ENCODE data around the gene DPP8. TPM values are rescaled to one million over a fixed set of nuclear protein-coding genes. Genes with fewer than 3 reads are reported as not detected.
"Not testable (repeated sequence)": the region's sequence is repeated elsewhere in the genome, so short reads cannot be mapped to it uniquely, and the experiment has no call there.

DPP8 gene
- total RNA-seq, 1 donor from 2014 or later, result 30.8 TPM

- DNase-seq (ENCODE audit: low read depth), result peak; percentile 16
- no peak overlapping the region for H3K4me3 ChIP-seq (ENCODE audit: low read depth, low read length)
- TF ChIP-seq CTCF (IDR thresholded peaks at IDR 0.05; ENCODE audit: insufficient read depth, low read length, poor library complexity, severe bottlenecking), result no peak
- H3K27me3 ChIP-seq (ENCODE audit: control insufficient read depth, insufficient read depth, low read length), result no peaks in the 10 kb centered on the region
- no peaks in the 10 kb centered on the region for H3K36me3 ChIP-seq (ENCODE audit: control insufficient read depth, insufficient read depth, low read length)
These were observed 56.6 kb downstream of the DPP8 start for GRCh38 chr15:65460741-65461347.

GRCh38 chr15:65455256-65455655 is 62.2 kb downstream of the DPP8 start:
- DNase-seq (ENCODE audit: low read depth); H3K4me3 ChIP-seq (ENCODE audit: low read depth, low read length); H3K27me3 ChIP-seq (ENCODE audit: control insufficient read depth, insufficient read depth, low read length); H3K36me3 ChIP-seq (ENCODE audit: control insufficient read depth, insufficient read depth, low read length): not testable (repeated sequence)

GRCh38 chr15:65451989-65452388 is 65.5 kb downstream of the DPP8 start:
- no peak for TF ChIP-seq CTCF (IDR thresholded peaks at IDR 0.05; ENCODE audit: insufficient read depth, low read length, poor library complexity, severe bottlenecking)
- no peaks in the 10 kb centered on the region for H3K27me3 ChIP-seq (ENCODE audit: control insufficient read depth, insufficient read depth, low read length)
- no peak overlapping the region for H3K4me3 ChIP-seq (ENCODE audit: low read depth, low read length)
- no peak for DNase-seq (ENCODE audit: low read depth)
- no peaks in the 10 kb centered on the region for H3K36me3 ChIP-seq (ENCODE audit: control insufficient read depth, insufficient read depth, low read length)

GRCh38 chr15:65450556-65450955 is 66.9 kb downstream of the DPP8 start:
- Histone ChIP-seq H3K4me3 (ENCODE audit: low read depth, low read length) (no peak overlapping the region), H3K36me3 (ENCODE audit: control insufficient read depth, insufficient read depth, low read length) (no peaks in the 10 kb centered on the region)

GRCh38 chr15:65447145-65447544 is 70.3 kb downstream of the DPP8 start:
- no peak for DNase-seq (ENCODE audit: low read depth)
- H3K36me3 ChIP-seq (ENCODE audit: control insufficient read depth, insufficient read depth, low read length), result no peaks in the 10 kb centered on the region
- no peak overlapping the region for H3K4me3 ChIP-seq (ENCODE audit: low read depth, low read length)
- TF ChIP-seq CTCF (IDR thresholded peaks at IDR 0.05; ENCODE audit: insufficient read depth, low read length, poor library complexity, severe bottlenecking), result no peak
- H3K27me3 ChIP-seq (ENCODE audit: control insufficient read depth, insufficient read depth, low read length), result no peaks in the 10 kb centered on the region

More at GRCh38 chr15:65450556-65450955, 66.9 kb downstream of the DPP8 start:
- no peaks in the 10 kb centered on the region for H3K27me3 ChIP-seq (ENCODE audit: control insufficient read depth, insufficient read depth, low read length)
- no peak for TF ChIP-seq CTCF (IDR thresholded peaks at IDR 0.05; ENCODE audit: insufficient read depth, low read length, poor library complexity, severe bottlenecking)
- DNase-seq (ENCODE audit: low read depth), result no peak

- no peaks in the 10 kb centered on the region for H3K27me3 ChIP-seq (ENCODE audit: control insufficient read depth, insufficient read depth, low read length)
- no peaks in the 10 kb centered on the region for H3K36me3 ChIP-seq (ENCODE audit: control insufficient read depth, insufficient read depth, low read length)
- TF ChIP-seq CTCF (IDR thresholded peaks at IDR 0.05; ENCODE audit: insufficient read depth, low read length, poor library complexity, severe bottlenecking), result no peak
- DNase-seq (ENCODE audit: low read depth), result no peak
- no peak overlapping the region for H3K4me3 ChIP-seq (ENCODE audit: low read depth, low read length)
These were observed 83.3 kb downstream of the DPP8 start for GRCh38 chr15:65434201-65434600.

Measured in kidney epithelial cell (primary cell).